SK-N-SH (cell line): ENCODE data around the gene OR6C1. TPM values are rescaled to one million over a fixed set of nuclear protein-coding genes. Genes with fewer than 3 reads are reported as not detected.

Experiments
- CTCF ChIA-PET: fragments of 300-600, 350-600 bp; formaldehyde crosslinking; extraction: SDS; loops from one replicate; lab custom pipeline; 2021; lab: Yijun Ruan, JAX
- POLR2A ChIA-PET: fragments of 350-600 bp; sonication (Branson Sonifier 250); formaldehyde crosslinking; extraction: SDS; loops from one replicate; lab custom pipeline; 2020; ENCODE audit warnings: antibody characterized with exemption, inconsistent platforms; lab: Yijun Ruan, JAX
- DNase-seq: peaks from one replicate; pipeline ENCODE4 v3.0.0; 2012
- H2AFZ ChIP-seq: fragments of 200-600 bp; sonication (generic); 2 replicates; pipeline ENCODE4 v1.8.1; 2016; ENCODE audit warnings: antibody characterized with exemption, mild to moderate bottlenecking, low read depth
- H3F3A ChIP-seq: fragments of 200-600 bp; sonication (generic); replicated peaks from 2 replicates; pipeline ENCODE3; 2016; ENCODE audit warnings: antibody characterized with exemption, mild to moderate bottlenecking; ENCODE audit not compliant: insufficient read depth
- H3K27ac ChIP-seq, 2 experiments: fragments of 200-500 bp in 1 of 2; fragments of 200-600 bp in 1 of 2; sonication (Bioruptor generic) in 1 of 2; sonication (generic), shearing (Covaris generic) in 1 of 2; 2 replicates each; pipeline versions ENCODE4 v1.5.1 to v1.6.1; 2014 to 2016; ENCODE audit warnings: low read depth in 2 of 2, inconsistent platforms in 1 of 2, low read length in 1 of 2, mild to moderate bottlenecking in 1 of 2, mixed read lengths in 1 of 2
- H3K27me3 ChIP-seq: fragments of 200-600 bp; sonication (generic), shearing (Covaris generic); 2 replicates; pipeline ENCODE4 v1.6.1; 2016; ENCODE audit warnings: mixed run types; ENCODE audit not compliant: insufficient read depth
- H3K36me3 ChIP-seq, 2 experiments: fragments of 200-500 bp in 1 of 2; fragments of 200-600 bp in 1 of 2; sonication (Bioruptor generic) in 1 of 2; sonication (generic) in 1 of 2; replicated peaks in 1 of 2; 2 replicates each; pipeline versions ENCODE3 to v1.5.1; 2014 to 2016; ENCODE audit warnings: low read length in 1 of 2, mild to moderate bottlenecking in 1 of 2; ENCODE audit not compliant: insufficient read depth in 2 of 2, control insufficient read depth in 1 of 2
- H3K4me1 ChIP-seq, 2 experiments: fragments of 200-500 bp in 1 of 2; fragments of 200-600 bp in 1 of 2; sonication (Bioruptor generic) in 1 of 2; sonication (generic), shearing (Covaris generic) in 1 of 2; 2 replicates each; pipeline versions ENCODE4 v1.5.1 to v1.6.1; 2014 to 2016; ENCODE audit warnings: low read depth in 1 of 2, low read length in 1 of 2, mixed run types in 1 of 2; ENCODE audit not compliant: insufficient read depth in 2 of 2, control insufficient read depth in 1 of 2
- H3K4me2 ChIP-seq: fragments of 200-600 bp; sonication (generic), shearing (Covaris generic); 2 replicates; pipeline ENCODE4 v1.6.1; 2017; ENCODE audit warnings: mixed run types
- H3K4me3 ChIP-seq, 2 experiments: fragments of 200-500 bp in 1 of 2; fragments of 200-600 bp in 1 of 2; sonication (Bioruptor generic) in 1 of 2; sonication (generic), shearing (Covaris generic) in 1 of 2; 2 replicates each; pipeline versions ENCODE4 v1.5.1 to v1.8.1; 2014 to 2016; ENCODE audit warnings: low read depth in 2 of 2, inconsistent platforms in 1 of 2, low read length in 1 of 2, mild to moderate bottlenecking in 1 of 2, mixed read lengths in 1 of 2, moderate library complexity in 1 of 2
- H3K79me2 ChIP-seq: fragments of 200-600 bp; sonication (generic); 2 replicates; pipeline ENCODE4 v1.8.1; 2017; ENCODE audit warnings: mild to moderate bottlenecking; ENCODE audit not compliant: insufficient read depth
- H3K9ac ChIP-seq: fragments of 200-600 bp; sonication (generic); 2 replicates; pipeline ENCODE4 v1.6.1; 2017; ENCODE audit warnings: mixed run types
- H3K9me2 ChIP-seq: fragments of 200-600 bp; sonication (generic); 2 replicates; pipeline ENCODE4 v1.6.1; 2017; ENCODE audit warnings: mixed run types
- H3K9me3 ChIP-seq: fragments of 200-600 bp; sonication (generic); 2 replicates; pipeline ENCODE4 v1.6.1; 2017; ENCODE audit warnings: mixed run types, mild to moderate bottlenecking, moderate library complexity
- H4K20me1 ChIP-seq: fragments of 200-600 bp; sonication (generic); 2 replicates; pipeline ENCODE4 v1.6.1; 2017; ENCODE audit warnings: mild to moderate bottlenecking, mixed run types; ENCODE audit not compliant: insufficient read depth
- EP300 ChIP-seq, 2 experiments: IDR thresholded peaks; 2 replicates each; pipeline versions ENCODE4 v1.4.0 to v1.6.1; 2012; ENCODE audit warnings: borderline replicate concordance in 1 of 2, low read depth in 1 of 2, low read length in 1 of 2
- EZH2phosphoT487 ChIP-seq: fragments of 200-600 bp; sonication (generic); IDR thresholded peaks from 2 replicates; pipeline ENCODE4 v1.6.1; 2017; ENCODE audit warnings: low read depth, mixed run types, mild to moderate bottlenecking, antibody characterized with exemption, moderate library complexity, borderline replicate concordance
- FOSL2 ChIP-seq: IDR thresholded peaks from 2 replicates; pipeline ENCODE4 v1.4.0; 2012; ENCODE audit warnings: low read depth, mild to moderate bottlenecking, moderate library complexity, borderline replicate concordance
- GATA2 ChIP-seq: sonication (generic); formaldehyde crosslinking; IDR thresholded peaks from 2 replicates; pipeline ENCODE4 v1.5.0; 2020; ENCODE audit warnings: mild to moderate bottlenecking, missing genetic modification reagents
- IRF3 ChIP-seq: fragments of 150-350 bp; IDR thresholded peaks from 2 replicates; pipeline ENCODE4 v1.6.1; 2016; ENCODE audit warnings: mild to moderate bottlenecking, low read depth, low read length
- RFX5 ChIP-seq: IDR thresholded peaks from 2 replicates; pipeline ENCODE4 v1.6.1; 2012; ENCODE audit warnings: mild to moderate bottlenecking, improper control_type of control experiment, low read length
- TEAD4 ChIP-seq: IDR thresholded peaks from 2 replicates; pipeline ENCODE4 v1.4.0; 2012; ENCODE audit warnings: mild to moderate bottlenecking, borderline replicate concordance; ENCODE audit not compliant: insufficient read depth
- YY1 ChIP-seq: IDR thresholded peaks from 2 replicates; pipeline ENCODE4 v1.4.0; 2012; ENCODE audit warnings: low read depth, mild to moderate bottlenecking
- WGBS: methylation state at CpG from one replicate; pipeline ENCODE4 v1.1.6; 2017; ENCODE audit warnings: low lambda C conversion rate; 5-methylcytosine and 5-hydroxymethylcytosine counted together
- polyA plus RNA-seq, 3 experiments: library from polyadenylated mRNA; depleted of rRNA; stranded (reverse); fragments of >200 nt; gene quantifications; 2 replicates each; pipeline ENCODE4 v1.2.3, GENCODE V29; 2012

Gene OR6C1
- polyA plus RNA-seq, 1 of the 3 experiments (the other 2 are of a cell fraction): not detected

- no peak overlapping the region for H3K27ac ChIP-seq
- no peak for DNase-seq
- no peak overlapping the region for H3K4me3 ChIP-seq
- ChIA-PET CTCF (no interaction called here), POLR2A (no interaction called here)
- TF ChIP-seq RFX5: no peak
- TF ChIP-seq TEAD4: no peak
- no peak for TF ChIP-seq EZH2phosphoT487
- TF ChIP-seq FOSL2: no peak
- no peak for TF ChIP-seq EP300 (IDR thresholded peaks at IDR 0.05; ENCODE audit: borderline replicate concordance in 1 of 2, low read depth in 1 of 2, low read length in 1 of 2)
- no peak for TF ChIP-seq YY1
- no peak for TF ChIP-seq IRF3
- TF ChIP-seq GATA2 (CRISPR knock-in tag): no peak
- no peaks in the 10 kb centered on the region for H3K27me3 ChIP-seq
- no peak overlapping the region for H3K9ac ChIP-seq
- no peaks in the 10 kb centered on the region for H3K9me2 ChIP-seq
- no peaks in the 10 kb centered on the region for H4K20me1 ChIP-seq
- H3K79me2 ChIP-seq: no peaks in the 10 kb centered on the region
- H3K4me2 ChIP-seq: no peak overlapping the region
- no peaks in the 10 kb centered on the region for H3K4me1 ChIP-seq
- no peaks in the 10 kb centered on the region for H3K9me3 ChIP-seq
- 0% methylated on average over 3 of the region's 3 CpGs for WGBS
- H2AFZ ChIP-seq: no peak overlapping the region
- no peaks in the 10 kb centered on the region for H3F3A ChIP-seq
- no peaks in the 10 kb centered on the region for H3K36me3 ChIP-seq
Observed at GRCh38 chr12:55365086-55365485, 50.9 kb downstream of the OR6C1 start.

Other genes starting within 250 kb of the OR6C1 start
- gene OR9K2, start 187.9 kb upstream of the OR6C1 start, polyA plus RNA-seq (2012; rRNA removed): not detected in 2 replicates
- not detected in 2 replicates for gene OR10A7, start 93.3 kb upstream of the OR6C1 start, polyA plus RNA-seq (2012; rRNA removed)
- not detected in 2 replicates for gene OR6C74, start 69.7 kb upstream of the OR6C1 start, polyA plus RNA-seq (2012; rRNA removed)
- gene OR6C6, start 17.8 kb upstream of the OR6C1 start, polyA plus RNA-seq (2012; rRNA removed): not detected in 2 replicates
- gene OR6C3, start 16.4 kb downstream of the OR6C1 start, polyA plus RNA-seq (2012; rRNA removed): not detected in 2 replicates
- gene OR6C75, start 48.6 kb downstream of the OR6C1 start, polyA plus RNA-seq (2012; rRNA removed): not detected in 2 replicates
- not detected in 2 replicates for gene OR6C65, start 86.2 kb downstream of the OR6C1 start, polyA plus RNA-seq (2012; rRNA removed)
- not detected in 2 replicates for gene OR6C76, start 111.9 kb downstream of the OR6C1 start, polyA plus RNA-seq (2012; rRNA removed)
- gene OR6C2, start 129.7 kb downstream of the OR6C1 start, polyA plus RNA-seq (2012; rRNA removed): not detected in 2 replicates
- gene OR6C70, start 155.8 kb downstream of the OR6C1 start, polyA plus RNA-seq (2012; rRNA removed): not detected in 2 replicates
- not detected in 2 replicates for gene OR6C68, start 178.0 kb downstream of the OR6C1 start, polyA plus RNA-seq (2012; rRNA removed)
- gene OR6C4, start 235.3 kb downstream of the OR6C1 start, polyA plus RNA-seq (2012; rRNA removed): not detected in 2 replicates